PFSK-1 (cell line): ENCODE measurements around the gene CXCR6.

Experiments
- FOXP2 ChIP-seq: optimal IDR thresholded peaks from 2 replicates; pipeline ENCODE3; 2011; ENCODE audit warnings: borderline replicate concordance, control low read depth, inconsistent platforms; ENCODE audit not compliant: insufficient read depth; ENCODE audit errors: extremely low read length, extremely low read depth
- POLR2AphosphoS5 ChIP-seq: IDR thresholded peaks from 2 replicates; pipeline ENCODE4 v1.6.1; 2012; ENCODE audit warnings: low read depth, mild to moderate bottlenecking, control low read depth, low read length, moderate library complexity
- REST ChIP-seq, 2 experiments: IDR thresholded peaks; 2 replicates each; pipeline versions ENCODE4 v1.6.1 to v1.8.0; 2011 to 2012; ENCODE audit warnings: low read depth in 2 of 2, low read length in 2 of 2, control low read depth in 1 of 2, inconsistent platforms in 1 of 2, mild to moderate bottlenecking in 1 of 2, moderate library complexity in 1 of 2; ENCODE audit not compliant: insufficient read depth in 1 of 2
- SIN3A ChIP-seq: IDR thresholded peaks from 2 replicates; pipeline ENCODE4 v1.6.1; 2012; ENCODE audit warnings: mild to moderate bottlenecking, low read length, moderate library complexity, borderline replicate concordance; ENCODE audit not compliant: insufficient read depth
- TAF1 ChIP-seq: IDR thresholded peaks from 2 replicates; pipeline ENCODE4 v1.6.1; 2012; ENCODE audit warnings: low read length, control low read depth, borderline replicate concordance; ENCODE audit not compliant: insufficient read depth

DNA sequence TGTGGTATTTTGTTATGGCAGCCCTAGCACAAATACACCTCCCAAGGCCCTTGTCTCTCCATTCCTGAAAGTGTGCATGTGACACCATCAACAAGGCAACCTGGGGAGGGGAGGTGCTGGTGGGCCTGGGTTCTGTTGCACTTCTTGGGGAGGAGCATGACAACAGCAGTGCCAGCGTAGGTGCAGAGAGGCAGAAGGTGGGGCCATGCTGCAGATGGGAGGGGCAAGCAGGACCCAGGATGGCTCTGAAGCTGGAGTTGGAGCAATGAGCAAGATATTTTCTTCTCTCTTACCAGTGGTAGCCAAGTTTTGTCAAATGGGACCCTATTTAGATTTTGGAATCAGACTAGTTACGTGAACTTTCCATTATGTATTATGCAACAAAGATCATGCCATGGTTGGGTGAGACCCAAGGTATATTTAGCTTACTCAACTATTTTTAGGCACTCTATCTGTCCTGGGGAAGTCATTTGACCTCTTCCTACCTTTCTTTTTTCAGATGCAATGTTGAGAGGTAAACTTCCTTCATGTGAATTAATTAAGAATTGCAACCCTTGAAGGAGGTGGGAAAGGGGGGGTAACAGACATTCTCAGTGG, 49.0 kb downstream of the CXCR6 start:
- TF ChIP-seq REST (IDR thresholded peaks at IDR 0.05; ENCODE audit: insufficient read depth in 1 of 2, low read depth in 2 of 2, low read length in 2 of 2) (no peak), POLR2AphosphoS5 (no peak), SIN3A (no peak), TAF1 (no peak), FOXP2 (no peak)
